KG1 (cell line): ENCODE data around the gene TPST2.
"Not testable (repeated sequence)": the region's sequence is repeated elsewhere in the genome, so short reads cannot be mapped to it uniquely, and the experiment has no call there.

Experiments used
- DNase-seq: peaks from one replicate; lab custom pipeline; 2025; lab: John Stamatoyannopoulos, UW

TPST2 gene

GRCh38 chr22:26589845-26590736 lies at the start of gene TPST2:
TPST2 (minus strand) TSS chr22:26590132; CDS start chr22:26541630, 48,502 bp downstream.
- peak; percentile 28 for DNase-seq

- no peak for DNase-seq
Measured at GRCh38 chr22:26636296-26636695, 46.4 kb upstream of the TPST2 start.

- no peak for DNase-seq
Measured at GRCh38 chr22:26635117-26635516, 45.2 kb upstream of the TPST2 start.

GRCh38 chr22:26634189-26634588 lies 44.3 kb upstream of the TPST2 start:
- no peak for DNase-seq

GRCh38 chr22:26632422-26633155 lies 42.7 kb upstream of the TPST2 start:
- no peak for DNase-seq

GRCh38 chr22:26631282-26631681 lies 41.4 kb upstream of the TPST2 start:
- DNase-seq: no peak

- DNase-seq: no peak
Measured at GRCh38 chr22:26629988-26630761, 40.2 kb upstream of the TPST2 start.

- no peak for DNase-seq
Measured at GRCh38 chr22:26624803-26625202, 34.9 kb upstream of the TPST2 start.

- no peak for DNase-seq
Measured at GRCh38 chr22:26623984-26624383, 34.1 kb upstream of the TPST2 start.

GRCh38 chr22:26621663-26622062 lies 31.7 kb upstream of the TPST2 start, which contains the start of gene CRYBA4:
CRYBA4 (plus strand) TSS chr22:26621963; CDS start chr22:26622597, 634 bp downstream.
- no peak for DNase-seq

- no peak for DNase-seq
Measured at GRCh38 chr22:26620197-26620596, 30.3 kb upstream of the TPST2 start.

- DNase-seq: no peak
Measured at GRCh38 chr22:26619510-26619909, 29.6 kb upstream of the TPST2 start.

- no peak for DNase-seq
Measured at GRCh38 chr22:26618455-26618854, 28.5 kb upstream of the TPST2 start.

- DNase-seq: peak; percentile 56
Measured at GRCh38 chr22:26617271-26618199, 27.6 kb upstream of the TPST2 start, which contains the start of gene CRYBB1. CRYBB1 (minus strand) TSS chr22:26618027; CDS start chr22:26616319, 1,708 bp downstream.

GRCh38 chr22:26616650-26617049 lies 26.7 kb upstream of the TPST2 start:
- DNase-seq: no peak

GRCh38 chr22:26615830-26616435 lies 26.0 kb upstream of the TPST2 start:
- DNase-seq: no peak

- DNase-seq: no peak
Measured at GRCh38 chr22:26615149-26615548, 25.2 kb upstream of the TPST2 start.

GRCh38 chr22:26614322-26614721 lies 24.4 kb upstream of the TPST2 start:
- DNase-seq: no peak

GRCh38 chr22:26613753-26614152 lies 23.8 kb upstream of the TPST2 start:
- DNase-seq: not testable (repeated sequence)

- DNase-seq: no peak
Measured at GRCh38 chr22:26612652-26613051, 22.7 kb upstream of the TPST2 start.

GRCh38 chr22:26610996-26611395 lies 21.1 kb upstream of the TPST2 start:
- DNase-seq: no peak
